H1 (cell line): ENCODE results near the gene SERHL2. TPM values are rescaled to one million over a fixed set of nuclear protein-coding genes. Genes with fewer than 3 reads are reported as not detected.

Experiments
- CTCF ChIA-PET: fragments of 300-600 bp; sonication (Branson Sonifier 250); formaldehyde crosslinking; loops from one replicate; lab custom pipeline; 2021; ENCODE audit not compliant: partially characterized antibody; lab: Charles Lee
- POLR2A ChIA-PET: fragments of 300-600 bp; sonication (Branson Sonifier 250); formaldehyde crosslinking; loops from one replicate; lab custom pipeline; 2021; ENCODE audit warnings: inconsistent platforms; ENCODE audit not compliant: partially characterized antibody; lab: Charles Lee
- DNase-seq, 2 experiments: peaks; one replicate each; pipeline versions ENCODE4 v3.0.0 to v3.0.0-alpha.2; 2010 to 2022; ENCODE audit warnings: low spot score in 2 of 2, low read depth in 1 of 2, mixed read lengths in 1 of 2
- FAIRE-seq: peaks from 2 replicates; lab custom pipeline; 2011; peaks lifted over from hg19 to GRCh38; lab: Jason Lieb, UNC
- H2AFZ ChIP-seq: 2 replicates; pipeline ENCODE4 v1.8.1; 2012; ENCODE audit warnings: low read length, inconsistent platforms
- H2AK5ac ChIP-seq: 2 replicates; pipeline ENCODE4 v1.6.1; 2013; ENCODE audit warnings: low read depth, low read length
- H2BK120ac ChIP-seq: replicated peaks from 2 replicates; pipeline ENCODE3; 2013; ENCODE audit warnings: low read depth, low read length, inconsistent platforms
- H2BK12ac ChIP-seq: 2 replicates; pipeline ENCODE4 v1.6.1; 2013; ENCODE audit warnings: low read depth, low read length
- H2BK15ac ChIP-seq: 2 replicates; pipeline ENCODE4 v1.6.1; 2013; ENCODE audit warnings: low read length
- H2BK20ac ChIP-seq: 2 replicates; pipeline ENCODE4 v1.6.1; 2013; ENCODE audit warnings: low read length
- H2BK5ac ChIP-seq: 2 replicates; pipeline ENCODE4 v1.6.1; 2013; ENCODE audit warnings: low read depth, low read length
- H3K14ac ChIP-seq: 2 replicates; pipeline ENCODE4 v1.6.1; 2013; ENCODE audit warnings: inconsistent platforms; ENCODE audit not compliant: insufficient read length
- H3K18ac ChIP-seq: 2 replicates; pipeline ENCODE4 v1.6.1; 2013; ENCODE audit warnings: low read length; ENCODE audit errors: extremely low read depth
- H3K23ac ChIP-seq: 2 replicates; pipeline ENCODE4 v1.6.1; 2013; ENCODE audit warnings: inconsistent platforms; ENCODE audit not compliant: insufficient read length
- H3K23me2 ChIP-seq: 2 replicates; pipeline ENCODE4 v1.6.1; 2013; ENCODE audit warnings: low read depth, low read length
- H3K27ac ChIP-seq: 2 replicates; pipeline ENCODE4 v1.6.1; 2011; ENCODE audit warnings: low read depth, low read length, inconsistent platforms
- H3K27me3 ChIP-seq, 4 experiments: replicated peaks in 1 of 4; 1 replicate in 1 of 4; 2 replicates in 3 of 4; pipeline versions ENCODE4 v1.6.1 to v1.8.1; 2011 to 2013; ENCODE audit warnings: low read length in 3 of 4, mild to moderate bottlenecking in 3 of 4, inconsistent platforms in 2 of 4, mixed read lengths in 2 of 4, moderate library complexity in 1 of 4; ENCODE audit not compliant: control insufficient read depth in 3 of 4, insufficient read depth in 3 of 4; ENCODE audit errors: extremely low read depth in 1 of 4
- H3K36me3 ChIP-seq, 4 experiments: 2 replicates each; pipeline versions ENCODE4 v1.6.1 to v1.8.1; 2011 to 2013; ENCODE audit warnings: mild to moderate bottlenecking in 4 of 4, low read length in 3 of 4, moderate library complexity in 2 of 4, control low read depth in 1 of 4, inconsistent platforms in 1 of 4; ENCODE audit not compliant: insufficient read depth in 4 of 4, control insufficient read depth in 2 of 4
- H3K4ac ChIP-seq: replicated peaks from 2 replicates; pipeline ENCODE3; 2013; ENCODE audit warnings: low read length, low read depth, mixed read lengths, inconsistent platforms; ENCODE audit not compliant: insufficient read length
- H3K4me1 ChIP-seq, 4 experiments: replicated peaks in 1 of 4; 1 replicate in 1 of 4; 2 replicates in 3 of 4; pipeline versions ENCODE4 v1.6.1 to v1.8.1; 2011 to 2013; ENCODE audit warnings: low read length in 3 of 4, inconsistent platforms in 2 of 4, mixed read lengths in 1 of 4; ENCODE audit not compliant: insufficient read depth in 4 of 4, control insufficient read depth in 3 of 4
- H3K4me2 ChIP-seq, 2 experiments: 2 replicates each; pipeline versions ENCODE4 v1.6.1 to v1.8.1; 2011 to 2013; ENCODE audit warnings: low read depth in 2 of 2, low read length in 2 of 2, control low read depth in 1 of 2, inconsistent platforms in 1 of 2, mild to moderate bottlenecking in 1 of 2; ENCODE audit not compliant: insufficient read depth in 1 of 2
- H3K4me3 ChIP-seq, 4 experiments: fragments of 200-600, 300-600 bp in 1 of 4; sonication (generic), shearing (Covaris generic), sonication (Bioruptor Twin) in 1 of 4; 2 replicates each; pipeline versions ENCODE4 v1.5.1 to v1.8.1; 2011 to 2016; ENCODE audit warnings: low read length in 4 of 4, low read depth in 3 of 4, control low read depth in 2 of 4, inconsistent platforms in 2 of 4, mild to moderate bottlenecking in 2 of 4, mixed read lengths in 1 of 4, moderate library complexity in 1 of 4; ENCODE audit not compliant: insufficient read depth in 2 of 4; ENCODE audit errors: extremely low read depth in 1 of 4
- H3K56ac ChIP-seq: replicated peaks from 2 replicates; pipeline ENCODE3; 2013; ENCODE audit warnings: low read depth, mild to moderate bottlenecking, mixed read lengths, low read length, inconsistent platforms; ENCODE audit not compliant: insufficient read length
- H3K79me1 ChIP-seq: 2 replicates; pipeline ENCODE4 v1.6.1; 2013; ENCODE audit warnings: low read depth, low read length, control low read depth
- H3K79me2 ChIP-seq, 2 experiments: 2 replicates each; pipeline versions ENCODE4 v1.6.1 to v1.8.1; 2012 to 2013; ENCODE audit warnings: low read length in 2 of 2, mild to moderate bottlenecking in 2 of 2, inconsistent platforms in 1 of 2; ENCODE audit not compliant: insufficient read depth in 2 of 2, control insufficient read depth in 1 of 2
- H3K9ac ChIP-seq, 4 experiments: replicated peaks in 1 of 4; 1 replicate in 1 of 4; 2 replicates in 3 of 4; pipeline versions ENCODE4 v1.6.1 to v1.8.1; 2011 to 2013; ENCODE audit warnings: low read depth in 3 of 4, low read length in 3 of 4, control low read depth in 2 of 4, mild to moderate bottlenecking in 2 of 4, moderate library complexity in 2 of 4, inconsistent platforms in 1 of 4; ENCODE audit errors: extremely low read depth in 1 of 4
- H3K9me3 ChIP-seq, 2 experiments: 2 replicates each; pipeline versions ENCODE4 v1.6.1 to v1.8.1; 2012 to 2013; ENCODE audit warnings: mild to moderate bottlenecking in 2 of 2, moderate library complexity in 2 of 2, control low read depth in 1 of 2, inconsistent platforms in 1 of 2, low read depth in 1 of 2, low read length in 1 of 2, mixed read lengths in 1 of 2; ENCODE audit not compliant: insufficient read depth in 2 of 2
- H4K20me1 ChIP-seq, 2 experiments: replicated peaks in 1 of 2; 2 replicates each; pipeline versions ENCODE3 to v1.8.1; 2011 to 2013; ENCODE audit warnings: inconsistent platforms in 2 of 2, low read length in 2 of 2, mild to moderate bottlenecking in 1 of 2; ENCODE audit not compliant: insufficient read depth in 2 of 2, control insufficient read depth in 1 of 2
- H4K5ac ChIP-seq: 2 replicates; pipeline ENCODE4 v1.6.1; 2013; ENCODE audit warnings: low read length, low read depth, mixed read lengths, inconsistent platforms; ENCODE audit not compliant: insufficient read length
- H4K8ac ChIP-seq: 2 replicates; pipeline ENCODE4 v1.8.0; 2013; ENCODE audit warnings: mild to moderate bottlenecking, moderate library complexity, low read length, inconsistent platforms; ENCODE audit not compliant: insufficient read depth; ENCODE audit errors: extremely low read depth
- H4K91ac ChIP-seq: replicated peaks from 2 replicates; pipeline ENCODE3; 2013; ENCODE audit warnings: low read length, mixed read lengths, inconsistent platforms; ENCODE audit not compliant: insufficient read length
- JUN ChIP-seq: IDR thresholded peaks from 2 replicates; pipeline ENCODE4 v1.6.1; 2011; ENCODE audit warnings: low read depth, mild to moderate bottlenecking, improper control_type of control experiment, low read length
- NANOG ChIP-seq: IDR thresholded peaks from 2 replicates; pipeline ENCODE4 v1.6.1; 2011; ENCODE audit warnings: low read length, low read depth, mild to moderate bottlenecking, inconsistent platforms; ENCODE audit not compliant: insufficient read depth, poor library complexity, severe bottlenecking
- POLR2A ChIP-seq, 2 experiments: IDR thresholded peaks; 1 replicate in 1 of 2; 2 replicates in 1 of 2; pipeline ENCODE4 v1.6.1; 2011; ENCODE audit warnings: low read depth in 2 of 2, low read length in 2 of 2, mild to moderate bottlenecking in 2 of 2; ENCODE audit errors: control extremely low read depth in 1 of 2
- WGBS, 2 experiments: shearing (Covaris generic) in 1 of 2; methylation state at CpG; one replicate each; pipeline versions ENCODE4 v1.1.6 to v1.1.7; 2013 to 2015; ENCODE audit warnings: low lambda C conversion rate in 2 of 2, mixed read lengths in 2 of 2, inconsistent platforms in 1 of 2, low coverage in 1 of 2, missing lambda C conversion rate in 1 of 2; ENCODE audit not compliant: insufficient replicate concordance in 2 of 2, insufficient coverage in 1 of 2, insufficient read length in 1 of 2; ENCODE audit errors: extremely low coverage in 1 of 2, missing lambda C conversion rate in 1 of 2; 5-methylcytosine and 5-hydroxymethylcytosine counted together
- polyA plus RNA-seq, 7 experiments: library from polyadenylated mRNA; depleted of rRNA in 3 of 7; stranded (reverse) in 5 of 7; unstranded in 2 of 7; fragments of >200 nt in 5 of 7; fragments of 200-250 nt in 2 of 7; gene quantifications; 1 replicate in 5 of 7; 2 replicates in 1 of 7; 4 replicates in 1 of 7; pipeline versions ENCODE4 v1.2.1 to v1.2.3, GENCODE V29; 2011 to 2013; ENCODE audit warnings: missing spikeins in 2 of 7, mixed read lengths in 2 of 7
- total RNA-seq: library from RNA; stranded (reverse); fragmentation: NEBNext Ultra II Directional; extraction: Animal tissue kit (Norgen Biotek cat#: 25700); gene quantifications from 2 replicates; pipeline ENCODE4 v1.2.1, GENCODE V29; 2021
- TF ChIP-seq, protein P1 (sequence below): IDR thresholded peaks from 2 replicates; pipeline ENCODE4 v1.6.1; 2011; ENCODE audit warnings: low read length, improper control_type of control experiment
- TF ChIP-seq, protein P2 (sequence below): IDR thresholded peaks from 2 replicates; pipeline ENCODE4 v1.6.1; 2012; ENCODE audit warnings: inconsistent platforms
- TF ChIP-seq, protein P3 (sequence below): IDR thresholded peaks from 2 replicates; pipeline ENCODE4 v1.6.1; 2012; ENCODE audit warnings: low read length, inconsistent platforms

The SERHL2 gene
- total and polyA plus RNA-seq, 2 of the 8 experiments (the other 6 are each of a cell fraction or from before 2014, with no cell fraction given), result 0.91 TPM; not detected in 1

DNA sequence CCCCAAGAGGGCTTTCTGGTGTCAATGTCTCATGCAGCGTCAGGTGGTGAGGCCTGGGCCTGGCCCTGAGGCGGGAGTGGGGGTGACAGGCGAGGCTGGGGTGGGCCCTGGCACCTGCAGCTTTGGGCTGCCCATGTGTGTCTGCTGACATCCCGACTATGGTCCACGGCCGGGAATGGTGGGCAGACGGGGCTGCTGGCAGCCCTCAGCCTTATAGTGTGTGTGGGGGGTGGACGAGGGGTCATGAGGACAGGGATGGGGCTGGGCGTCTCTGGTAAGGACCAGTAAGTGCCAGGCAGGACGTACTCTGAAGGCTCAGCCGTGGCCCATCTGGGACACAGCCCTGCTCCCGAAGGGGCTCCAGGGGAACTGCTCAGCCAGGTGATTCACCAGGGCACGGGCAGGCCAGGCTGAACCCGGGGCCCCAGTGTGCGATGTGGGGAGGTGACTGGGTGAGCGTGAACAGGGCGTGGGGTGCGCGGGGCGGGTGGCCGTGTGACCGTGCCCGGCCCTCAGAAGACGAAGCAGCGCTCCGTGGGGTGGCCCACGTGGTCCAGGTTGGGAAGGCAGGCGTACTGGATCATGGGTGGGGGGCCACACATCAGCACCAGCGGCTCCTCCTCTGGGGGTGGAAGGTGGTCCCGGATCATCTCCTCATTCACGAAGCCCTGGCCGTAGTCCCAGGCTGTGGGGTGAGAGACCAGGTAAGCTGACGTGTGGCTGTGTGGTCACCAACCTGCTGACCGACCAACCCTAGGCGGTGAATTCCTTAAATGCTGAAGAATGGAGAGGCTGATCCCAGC is 65.7 kb downstream of the SERHL2 start:
- ChIA-PET POLR2A (interaction anchor here (1.1 to 1.7 kb wide), 2 partner anchors 10 to 81 kb away, joined by 3 read pairs; no protein-coding TSS in a partner anchor), CTCF (interaction anchor here (0.7 to 3.2 kb wide), 4 partner anchors 12 to 232 kb away, joined by 3 to 16 read pairs (median 6); no protein-coding TSS in a partner anchor)
- Histone ChIP-seq H3K14ac (no peak overlapping the region), H4K8ac (no peak overlapping the region), H3K4me1 (peaks cover 0 to 9% (median 7%) of the 10 kb centered on the region in 4 experiments; a peak in 6 of 7 replicates), H3K56ac (no peak overlapping the region), H3K18ac (no peak overlapping the region), H2AK5ac (no peak overlapping the region), H3K27ac (no peak overlapping the region), H3K79me1 (no peaks in the 10 kb centered on the region), H3K4me3 (no peak overlapping the region), H3K4me2 (no peak overlapping the region), H2AFZ (no peak overlapping the region), H3K9me3 (no peaks in the 10 kb centered on the region), H4K5ac (no peak overlapping the region), H2BK15ac (no peak overlapping the region), H4K91ac (no peak overlapping the region), H2BK12ac (no peak overlapping the region), H3K27me3 (no peaks in the 10 kb centered on the region), H3K79me2 (no peaks in the 10 kb centered on the region), H3K9ac (no peak overlapping the region), H2BK20ac (no peak overlapping the region), H3K36me3 (peaks cover 0 to 6% (median 2%) of the 10 kb centered on the region in 4 experiments; a peak in 4 of 8 replicates), H2BK120ac (no peak overlapping the region), H4K20me1 (peaks cover 1 to 7% of the 10 kb centered on the region in 2 experiments), H3K23me2 (peaks cover 4% of the 10 kb centered on the region; the same call in 1 of the 2 replicates), H2BK5ac (no peak overlapping the region), H3K4ac (no peak overlapping the region), H3K23ac (no peak overlapping the region)
- TF ChIP-seq, protein P1, sequence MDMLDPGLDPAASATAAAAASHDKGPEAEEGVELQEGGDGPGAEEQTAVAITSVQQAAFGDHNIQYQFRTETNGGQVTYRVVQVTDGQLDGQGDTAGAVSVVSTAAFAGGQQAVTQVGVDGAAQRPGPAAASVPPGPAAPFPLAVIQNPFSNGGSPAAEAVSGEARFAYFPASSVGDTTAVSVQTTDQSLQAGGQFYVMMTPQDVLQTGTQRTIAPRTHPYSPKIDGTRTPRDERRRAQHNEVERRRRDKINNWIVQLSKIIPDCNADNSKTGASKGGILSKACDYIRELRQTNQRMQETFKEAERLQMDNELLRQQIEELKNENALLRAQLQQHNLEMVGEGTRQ, result no peak
- TF ChIP-seq NANOG (no peak), JUN (no peak), POLR2A (IDR thresholded peaks at IDR 0.05; ENCODE audit: control extremely low read depth in 1 of 2, low read depth in 2 of 2, low read length in 2 of 2) (no peak)
- TF ChIP-seq, protein P2, sequence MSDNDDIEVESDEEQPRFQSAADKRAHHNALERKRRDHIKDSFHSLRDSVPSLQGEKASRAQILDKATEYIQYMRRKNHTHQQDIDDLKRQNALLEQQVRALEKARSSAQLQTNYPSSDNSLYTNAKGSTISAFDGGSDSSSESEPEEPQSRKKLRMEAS, result 0 out of 2 replicates have a peak, but pooled peaks have one; percentile 7
- TF ChIP-seq, protein P3, sequence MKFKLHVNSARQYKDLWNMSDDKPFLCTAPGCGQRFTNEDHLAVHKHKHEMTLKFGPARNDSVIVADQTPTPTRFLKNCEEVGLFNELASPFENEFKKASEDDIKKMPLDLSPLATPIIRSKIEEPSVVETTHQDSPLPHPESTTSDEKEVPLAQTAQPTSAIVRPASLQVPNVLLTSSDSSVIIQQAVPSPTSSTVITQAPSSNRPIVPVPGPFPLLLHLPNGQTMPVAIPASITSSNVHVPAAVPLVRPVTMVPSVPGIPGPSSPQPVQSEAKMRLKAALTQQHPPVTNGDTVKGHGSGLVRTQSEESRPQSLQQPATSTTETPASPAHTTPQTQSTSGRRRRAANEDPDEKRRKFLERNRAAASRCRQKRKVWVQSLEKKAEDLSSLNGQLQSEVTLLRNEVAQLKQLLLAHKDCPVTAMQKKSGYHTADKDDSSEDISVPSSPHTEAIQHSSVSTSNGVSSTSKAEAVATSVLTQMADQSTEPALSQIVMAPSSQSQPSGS, result no peak
- no peak for FAIRE-seq
- WGBS, 2 experiments, result 96% methylated on average over 31 of the region's 35 CpGs; no CpG with 5 or more reads in 1 of the 2 experiments
- DNase-seq, result no peak
